ENCODE measurements around the gene PLXDC1.
"Not testable (repeated sequence)": the region's sequence is repeated elsewhere in the genome, so short reads cannot be mapped to it uniquely, and the experiment has no call there.

Gene PLXDC1

GRCh38 chr17:39126436-39126835 lies 25.0 kb downstream of the PLXDC1 start:
- no peak for DNase-seq (ENCODE audit: low read depth, low spot score)

- DNase-seq (ENCODE audit: low read depth, low spot score) = no peak
These were observed 26.1 kb downstream of the PLXDC1 start for GRCh38 chr17:39125143-39125875.

- no peak for DNase-seq (ENCODE audit: low read depth, low spot score)
These were observed 27.8 kb downstream of the PLXDC1 start for GRCh38 chr17:39123627-39124026.

GRCh38 chr17:39122991-39123390 lies 28.4 kb downstream of the PLXDC1 start:
- DNase-seq (ENCODE audit: low read depth, low spot score) = no peak

GRCh38 chr17:39121919-39122318 lies 29.5 kb downstream of the PLXDC1 start:
- DNase-seq (ENCODE audit: low read depth, low spot score) = not testable (repeated sequence)

- no peak for DNase-seq (ENCODE audit: low read depth, low spot score)
These were observed 32.6 kb downstream of the PLXDC1 start for GRCh38 chr17:39118674-39119419.

GRCh38 chr17:39116224-39116623 lies 35.2 kb downstream of the PLXDC1 start:
- no peak for DNase-seq (ENCODE audit: low read depth, low spot score)

- no peak for DNase-seq (ENCODE audit: low read depth, low spot score)
These were observed 36.3 kb downstream of the PLXDC1 start for GRCh38 chr17:39115135-39115534.

GRCh38 chr17:39114723-39115122 lies 36.7 kb downstream of the PLXDC1 start:
- no peak for DNase-seq (ENCODE audit: low read depth, low spot score)

- DNase-seq (ENCODE audit: low read depth, low spot score) = no peak
These were observed 37.6 kb downstream of the PLXDC1 start for GRCh38 chr17:39113871-39114270.

- no peak for DNase-seq (ENCODE audit: low read depth, low spot score)
These were observed 40.9 kb downstream of the PLXDC1 start for GRCh38 chr17:39110435-39111136.

- no peak for DNase-seq (ENCODE audit: low read depth, low spot score)
These were observed 42.7 kb downstream of the PLXDC1 start for GRCh38 chr17:39108461-39109375.

GRCh38 chr17:39107973-39108372 lies 43.5 kb downstream of the PLXDC1 start:
- no peak for DNase-seq (ENCODE audit: low read depth, low spot score)

- no peak for DNase-seq (ENCODE audit: low read depth, low spot score)
These were observed 44.3 kb downstream of the PLXDC1 start for GRCh38 chr17:39107155-39107554.

GRCh38 chr17:39105705-39106104 lies 45.7 kb downstream of the PLXDC1 start:
- no peak for DNase-seq (ENCODE audit: low read depth, low spot score)

- no peak for DNase-seq (ENCODE audit: low read depth, low spot score)
These were observed 46.8 kb downstream of the PLXDC1 start for GRCh38 chr17:39104657-39105056.

- DNase-seq (ENCODE audit: low read depth, low spot score) = no peak
These were observed 47.4 kb downstream of the PLXDC1 start for GRCh38 chr17:39104046-39104445.

- no peak for DNase-seq (ENCODE audit: low read depth, low spot score)
These were observed 50.3 kb downstream of the PLXDC1 start for GRCh38 chr17:39101091-39101490.

GRCh38 chr17:39100530-39100929 lies 50.9 kb downstream of the PLXDC1 start:
- DNase-seq (ENCODE audit: low read depth, low spot score) = no peak

GRCh38 chr17:39099663-39100286 lies 51.7 kb downstream of the PLXDC1 start:
- no peak for DNase-seq (ENCODE audit: low read depth, low spot score)

- no peak for DNase-seq (ENCODE audit: low read depth, low spot score)
These were observed 52.8 kb downstream of the PLXDC1 start for GRCh38 chr17:39098588-39098987.

All from activated naive CD8-positive, alpha-beta T cell treated with anti-CD3 and anti-CD28 coated beads, Interleukin-2, amount 50 U/mL, for 16 hours (primary cell).